ENCODE measurements around the gene SREBF1. TPM values are rescaled to one million over a fixed set of nuclear protein-coding genes. Genes with fewer than 3 reads are reported as not detected.

Gene SREBF1
- polyA plus RNA-seq, 1 experiment: 13.6 TPM

DNA sequence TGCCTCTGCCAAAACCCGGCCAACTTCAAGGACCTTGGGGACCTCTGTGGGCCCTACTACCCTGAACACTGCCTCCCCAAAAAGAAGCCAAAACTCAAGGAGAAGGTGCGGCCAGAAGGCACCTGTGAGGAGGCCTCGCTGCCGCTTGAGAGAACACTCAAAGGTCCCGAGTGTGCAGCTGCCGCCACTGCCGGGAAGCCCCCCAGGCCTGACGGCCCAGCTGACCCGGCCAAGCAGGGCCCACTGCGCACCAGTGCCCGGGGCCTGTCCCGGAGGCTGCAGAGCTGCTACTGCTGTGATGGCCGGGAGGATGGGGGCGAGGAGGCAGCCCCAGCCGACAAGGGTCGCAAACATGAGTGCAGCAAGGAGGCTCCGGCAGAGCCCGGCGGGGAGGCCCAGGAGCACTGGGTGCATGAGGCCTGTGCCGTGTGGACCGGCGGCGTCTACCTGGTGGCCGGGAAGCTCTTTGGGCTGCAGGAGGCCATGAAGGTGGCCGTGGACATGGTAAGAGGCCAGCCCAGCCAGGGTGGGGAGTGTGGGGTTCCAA lies 38.7 kb downstream of the SREBF1 start:
- POLR2A ChIA-PET: no interaction called here
- TF ChIP-seq, protein P1, sequence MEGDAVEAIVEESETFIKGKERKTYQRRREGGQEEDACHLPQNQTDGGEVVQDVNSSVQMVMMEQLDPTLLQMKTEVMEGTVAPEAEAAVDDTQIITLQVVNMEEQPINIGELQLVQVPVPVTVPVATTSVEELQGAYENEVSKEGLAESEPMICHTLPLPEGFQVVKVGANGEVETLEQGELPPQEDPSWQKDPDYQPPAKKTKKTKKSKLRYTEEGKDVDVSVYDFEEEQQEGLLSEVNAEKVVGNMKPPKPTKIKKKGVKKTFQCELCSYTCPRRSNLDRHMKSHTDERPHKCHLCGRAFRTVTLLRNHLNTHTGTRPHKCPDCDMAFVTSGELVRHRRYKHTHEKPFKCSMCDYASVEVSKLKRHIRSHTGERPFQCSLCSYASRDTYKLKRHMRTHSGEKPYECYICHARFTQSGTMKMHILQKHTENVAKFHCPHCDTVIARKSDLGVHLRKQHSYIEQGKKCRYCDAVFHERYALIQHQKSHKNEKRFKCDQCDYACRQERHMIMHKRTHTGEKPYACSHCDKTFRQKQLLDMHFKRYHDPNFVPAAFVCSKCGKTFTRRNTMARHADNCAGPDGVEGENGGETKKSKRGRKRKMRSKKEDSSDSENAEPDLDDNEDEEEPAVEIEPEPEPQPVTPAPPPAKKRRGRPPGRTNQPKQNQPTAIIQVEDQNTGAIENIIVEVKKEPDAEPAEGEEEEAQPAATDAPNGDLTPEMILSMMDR (IDR thresholded peaks at IDR 0.05; ENCODE audit: low read depth, low read length): no peak
- CTCF ChIA-PET: no interaction called here

DNA sequence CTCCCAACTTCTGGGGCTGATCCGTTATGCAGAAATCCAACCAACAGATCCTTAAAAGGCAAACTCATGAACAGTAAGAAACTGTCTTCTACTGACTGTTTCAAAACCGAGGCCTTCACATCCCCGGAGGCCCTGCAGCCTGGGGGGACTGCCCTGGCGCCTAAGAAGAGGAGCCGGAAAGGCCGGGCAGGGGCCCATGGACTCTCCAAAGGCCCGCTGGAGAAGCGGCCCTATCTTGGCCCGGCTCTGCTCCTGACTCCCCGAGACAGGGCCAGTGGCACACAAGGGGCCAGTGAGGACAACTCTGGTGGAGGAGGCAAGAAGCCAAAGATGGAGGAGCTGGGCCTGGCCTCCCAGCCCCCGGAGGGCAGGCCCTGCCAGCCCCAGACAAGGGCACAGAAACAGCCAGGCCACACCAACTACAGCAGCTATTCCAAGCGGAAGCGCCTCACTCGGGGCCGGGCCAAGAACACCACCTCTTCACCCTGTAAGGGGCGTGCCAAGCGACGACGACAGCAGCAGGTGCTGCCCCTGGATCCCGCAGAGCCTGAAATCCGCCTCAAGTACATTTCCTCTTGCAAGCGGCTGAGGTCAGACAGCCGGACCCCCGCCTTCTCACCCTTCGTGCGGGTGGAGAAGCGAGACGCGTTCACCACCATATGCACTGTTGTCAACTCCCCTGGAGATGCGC lies 39.5 kb downstream of the SREBF1 start:
- ChIA-PET POLR2A (no interaction called here), CTCF (interaction anchor here (1.0 kb wide), 1 partner anchor 115 kb away, joined by 7 read pairs; no protein-coding TSS in a partner anchor)
- Histone ChIP-seq H3K4me3 (ENCODE audit: low read depth, low read length) (no peak overlapping the region), H3K27ac (ENCODE audit: low read depth, low read length) (no peak overlapping the region), H3K9me3 (ENCODE audit: control insufficient read depth, insufficient read depth, low read length) (no peaks in the 10 kb centered on the region; the same call in 1 of the 2 replicates), H3K27me3 (ENCODE audit: control insufficient read depth, insufficient read depth, low read length) (no peaks in the 10 kb centered on the region)
- no peak for DNase-seq (ENCODE audit: low read depth, low spot score)
- TF ChIP-seq, protein P1 (IDR thresholded peaks at IDR 0.05; ENCODE audit: low read depth, low read length): no peak

More for the DNA sequence above, 38.7 kb downstream of the SREBF1 start:
- no peak for DNase-seq (ENCODE audit: low read depth, low spot score)
- Histone ChIP-seq H3K4me3 (ENCODE audit: low read depth, low read length) (no peak overlapping the region), H3K27ac (ENCODE audit: low read depth, low read length) (no peak overlapping the region), H3K27me3 (ENCODE audit: control insufficient read depth, insufficient read depth, low read length) (no peaks in the 10 kb centered on the region), H3K9me3 (ENCODE audit: control insufficient read depth, insufficient read depth, low read length) (no peaks in the 10 kb centered on the region; the same call in 1 of the 2 replicates)

DNA sequence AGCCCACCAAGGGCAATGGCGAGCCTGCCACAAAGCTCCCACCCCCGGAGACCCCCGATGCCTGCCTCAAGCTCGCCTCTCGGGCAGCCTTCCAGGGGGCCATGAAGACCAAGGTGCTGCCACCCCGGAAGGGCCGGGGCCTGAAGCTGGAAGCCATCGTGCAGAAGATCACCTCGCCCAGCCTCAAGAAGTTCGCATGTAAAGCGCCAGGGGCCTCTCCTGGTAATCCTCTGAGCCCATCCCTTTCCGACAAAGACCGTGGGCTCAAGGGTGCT lies 40.1 kb downstream of the SREBF1 start:
- CTCF ChIA-PET: interaction anchor here (1.0 kb wide), 1 partner anchor 115 kb away, joined by 7 read pairs; no protein-coding TSS in a partner anchor
- no peaks in the 10 kb centered on the region; the same call in 1 of the 2 replicates for H3K9me3 ChIP-seq (ENCODE audit: control insufficient read depth, insufficient read depth, low read length)
- POLR2A ChIA-PET: no interaction called here
- DNase-seq (ENCODE audit: low read depth, low spot score): no peak
- TF ChIP-seq, protein P1 (IDR thresholded peaks at IDR 0.05; ENCODE audit: low read depth, low read length): no peak
- no peaks in the 10 kb centered on the region for H3K27me3 ChIP-seq (ENCODE audit: control insufficient read depth, insufficient read depth, low read length)
- H3K27ac ChIP-seq (ENCODE audit: low read depth, low read length): no peak overlapping the region
- no peak overlapping the region for H3K4me3 ChIP-seq (ENCODE audit: low read depth, low read length)

DNA sequence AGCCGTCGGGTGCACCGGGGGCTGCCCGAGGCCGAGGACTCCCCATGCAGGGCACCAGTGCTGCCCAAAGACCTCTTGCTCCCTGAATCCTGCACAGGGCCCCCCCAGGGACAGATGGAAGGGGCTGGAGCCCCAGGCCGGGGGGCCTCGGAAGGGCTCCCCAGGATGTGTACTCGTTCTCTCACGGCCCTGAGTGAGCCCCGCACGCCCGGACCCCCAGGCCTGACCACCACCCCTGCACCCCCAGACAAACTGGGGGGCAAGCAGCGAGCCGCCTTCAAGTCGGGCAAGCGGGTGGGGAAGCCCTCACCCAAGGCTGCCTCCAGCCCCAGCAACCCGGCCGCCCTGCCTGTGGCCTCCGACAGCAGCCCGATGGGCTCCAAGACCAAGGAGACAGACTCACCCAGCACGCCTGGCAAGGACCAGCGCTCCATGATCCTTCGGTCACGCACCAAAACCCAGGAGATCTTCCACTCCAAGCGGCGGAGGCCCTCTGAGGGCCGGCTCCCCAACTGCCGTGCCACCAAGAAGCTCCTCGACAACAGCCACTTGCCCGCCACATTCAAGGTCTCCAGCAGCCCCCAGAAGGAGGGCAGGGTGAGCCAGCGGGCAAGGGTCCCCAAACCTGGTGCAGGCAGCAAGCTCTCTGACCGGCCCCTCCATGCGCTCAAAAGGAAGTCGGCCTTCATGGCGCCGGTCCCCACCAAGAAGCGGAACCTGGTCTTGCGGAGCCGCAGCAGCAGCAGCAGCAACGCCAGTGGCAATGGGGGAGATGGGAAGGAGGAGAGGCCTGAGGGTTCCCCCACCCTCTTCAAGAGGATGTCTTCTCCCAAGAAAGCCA lies 40.6 kb downstream of the SREBF1 start:
- TF ChIP-seq, protein P1 (IDR thresholded peaks at IDR 0.05; ENCODE audit: low read depth, low read length): no peak
- DNase-seq (ENCODE audit: low read depth, low spot score): no peak
- Histone ChIP-seq H3K27ac (ENCODE audit: low read depth, low read length) (no peak overlapping the region), H3K27me3 (ENCODE audit: control insufficient read depth, insufficient read depth, low read length) (no peaks in the 10 kb centered on the region), H3K4me3 (ENCODE audit: low read depth, low read length) (no peak overlapping the region), H3K9me3 (ENCODE audit: control insufficient read depth, insufficient read depth, low read length) (no peaks in the 10 kb centered on the region; the same call in 1 of the 2 replicates)
- POLR2A ChIA-PET: no interaction called here
- CTCF ChIA-PET: no interaction called here

DNA sequence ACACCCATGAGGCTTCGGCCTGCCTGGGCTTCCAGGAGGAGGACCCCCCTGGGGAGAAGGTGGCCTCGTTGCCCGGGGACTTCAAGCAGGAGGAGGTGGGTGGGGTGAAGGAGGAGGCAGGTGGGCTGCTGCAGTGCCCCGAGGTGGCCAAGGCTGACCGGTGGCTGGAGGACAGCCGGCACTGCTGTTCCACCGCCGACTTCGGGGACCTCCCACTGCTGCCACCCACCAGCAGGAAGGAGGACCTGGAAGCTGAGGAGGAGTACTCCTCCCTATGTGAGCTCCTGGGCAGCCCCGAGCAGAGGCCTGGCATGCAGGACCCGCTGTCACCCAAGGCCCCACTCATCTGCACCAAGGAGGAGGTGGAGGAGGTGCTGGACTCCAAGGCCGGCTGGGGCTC lies 41.5 kb downstream of the SREBF1 start:
- POLR2A ChIA-PET: no interaction called here
- Histone ChIP-seq H3K4me3 (ENCODE audit: low read depth, low read length) (no peak overlapping the region), H3K27ac (ENCODE audit: low read depth, low read length) (no peak overlapping the region), H3K27me3 (ENCODE audit: control insufficient read depth, insufficient read depth, low read length) (no peaks in the 10 kb centered on the region), H3K9me3 (ENCODE audit: control insufficient read depth, insufficient read depth, low read length) (no peaks in the 10 kb centered on the region; the same call in 1 of the 2 replicates)
- TF ChIP-seq, protein P1 (IDR thresholded peaks at IDR 0.05; ENCODE audit: low read depth, low read length): no peak
- no peak for DNase-seq (ENCODE audit: low read depth, low spot score)
- CTCF ChIA-PET: no interaction called here

Data from AG04450 (cell line).